ENCODE measurements around the gene PHETA1.

PHETA1 gene

GRCh38 chr12:111319600-111320257 lies 49.2 kb downstream of the PHETA1 start:
- no peak for DNase-seq

DNA sequence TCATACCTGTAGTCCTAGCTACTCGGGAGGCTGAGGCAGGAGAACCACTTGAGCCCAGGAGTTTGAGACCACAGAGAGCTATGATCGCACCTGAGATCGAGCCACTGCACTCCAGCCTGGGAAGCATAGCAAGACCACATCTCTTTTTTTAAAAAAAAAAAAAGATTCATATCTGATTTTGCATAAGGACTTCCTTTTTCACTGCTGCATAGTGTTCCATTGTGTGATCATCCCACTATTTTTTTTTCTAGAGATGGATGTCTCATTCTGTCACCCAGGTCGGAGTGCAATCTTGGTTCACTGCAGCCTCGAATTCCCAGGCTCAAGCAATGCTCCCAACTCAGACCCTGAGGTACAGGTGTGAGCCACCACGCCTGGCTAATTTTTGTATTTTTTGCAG lies 50.4 kb downstream of the PHETA1 start:
- DNase-seq = no peak

- DNase-seq = no peak
These were observed 52.2 kb downstream of the PHETA1 start for GRCh38 chr12:111316671-111317070.

DNA sequence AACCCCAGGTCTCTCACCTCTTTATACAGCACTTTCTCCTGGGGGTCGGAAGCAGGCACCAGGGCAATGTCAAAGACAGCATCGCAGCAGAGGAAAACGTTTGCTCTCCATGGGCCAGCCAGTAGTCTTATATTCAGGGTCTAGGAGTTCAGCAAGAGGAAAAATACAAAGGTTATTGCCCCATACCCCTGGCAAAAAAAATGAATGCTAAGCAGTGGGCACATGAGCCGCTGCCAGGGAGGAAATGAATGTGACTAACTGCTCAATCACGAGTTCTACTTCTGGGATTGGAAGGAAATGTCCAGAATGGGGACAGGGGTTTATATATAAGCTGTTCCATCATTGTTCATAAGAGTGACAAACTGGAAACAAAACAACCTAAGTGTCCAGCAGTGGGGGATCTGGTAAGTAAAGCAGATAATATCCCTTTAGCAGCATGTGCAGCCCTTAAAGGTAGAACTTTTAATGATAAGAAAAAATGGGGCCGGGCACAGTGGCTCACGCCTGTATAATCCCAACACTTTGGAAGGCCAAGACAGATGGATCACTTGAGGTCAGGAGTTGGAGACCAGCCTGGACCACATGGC lies 53.8 kb downstream of the PHETA1 start:
- no peak for DNase-seq

DNA sequence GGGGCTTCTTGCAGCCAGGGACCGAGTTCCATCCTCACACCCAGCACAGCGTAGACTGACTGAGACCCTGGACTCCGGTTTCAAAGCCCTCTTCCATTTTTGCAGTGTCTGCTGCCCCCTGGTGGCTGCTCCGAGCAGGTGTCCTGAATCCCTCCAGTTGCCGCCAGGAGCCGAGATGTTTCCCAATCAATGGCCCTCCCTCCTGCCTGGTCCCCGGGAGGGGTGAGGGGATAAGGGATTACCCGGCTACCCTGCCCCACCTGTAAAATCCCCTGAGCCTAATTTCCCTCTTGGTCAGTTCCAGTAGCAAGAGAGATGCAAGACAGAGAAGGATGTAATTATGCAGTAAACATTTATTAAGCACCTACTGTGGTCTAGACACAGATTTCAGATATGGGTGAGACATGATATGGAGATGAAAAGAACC lies 55.0 kb downstream of the PHETA1 start:
- DNase-seq = peak; percentile 68 to 69

DNA sequence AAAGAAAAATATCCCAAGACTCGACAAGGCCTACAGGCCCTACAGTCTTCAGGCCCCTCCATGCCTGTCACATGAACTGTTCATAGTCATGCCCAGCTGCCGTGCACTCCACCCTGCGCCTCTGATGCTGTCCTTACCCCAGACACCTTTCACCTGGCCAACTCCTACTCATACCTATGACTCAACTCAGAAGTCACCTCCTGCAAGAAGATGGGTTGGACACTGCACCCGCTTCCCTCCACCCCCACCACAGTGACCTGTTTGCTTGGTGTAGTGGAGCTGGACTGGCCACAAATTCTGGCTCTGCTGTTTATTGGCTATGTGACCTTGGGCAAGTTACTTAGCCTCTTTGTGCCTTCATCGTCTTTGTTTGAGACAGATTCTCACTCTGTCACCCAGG lies 56.2 kb downstream of the PHETA1 start:
- no peak for DNase-seq

DNA sequence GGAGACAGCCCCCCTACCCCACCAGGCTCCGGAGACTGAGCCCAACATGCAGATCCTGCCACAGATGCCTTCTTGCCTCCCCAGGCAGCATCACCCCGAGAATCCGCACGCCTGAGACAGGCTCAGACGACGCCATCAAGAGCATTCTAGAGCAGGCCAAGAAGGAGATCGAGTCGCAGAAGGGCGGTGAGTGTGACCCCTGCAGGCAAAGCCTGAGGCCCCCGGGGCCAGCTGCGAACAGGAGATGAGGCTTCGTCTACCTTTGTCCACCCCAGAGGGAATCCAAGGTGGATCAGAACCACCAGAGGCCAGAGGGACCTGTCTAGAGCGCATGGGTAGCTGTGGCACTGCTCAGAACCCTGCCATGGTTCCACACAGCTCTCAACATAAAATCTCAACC lies 56.9 kb downstream of the PHETA1 start:
- DNase-seq = no peak

- no peak for DNase-seq
These were observed 57.9 kb downstream of the PHETA1 start for GRCh38 chr12:111311011-111311410.
